Endodermal cell (in vitro differentiated cells): ENCODE results near the gene PTPN22. TPM values are rescaled to one million over a fixed set of nuclear protein-coding genes. Genes with fewer than 3 reads are reported as not detected.

ENCODE experiments used
- DNase-seq: peaks from one replicate; pipeline ENCODE4 v3.0.0-alpha.2; 2017
- H3K27ac ChIP-seq: 2 replicates; pipeline ENCODE4 v1.5.1; 2013; ENCODE audit warnings: mild to moderate bottlenecking, low read depth, low read length, moderate library complexity
- H3K27me3 ChIP-seq: 2 replicates; pipeline ENCODE4 v1.6.1; 2013; ENCODE audit warnings: mild to moderate bottlenecking, low read length, moderate library complexity; ENCODE audit not compliant: insufficient read depth, control insufficient read depth, poor library complexity, severe bottlenecking
- H3K36me3 ChIP-seq: 2 replicates; pipeline ENCODE4 v1.7.0; 2013; ENCODE audit warnings: mild to moderate bottlenecking, low read length, moderate library complexity; ENCODE audit not compliant: control insufficient read depth, insufficient read depth
- H3K4me1 ChIP-seq: one replicate; pipeline ENCODE4 v1.7.0; 2013; ENCODE audit warnings: low read length; ENCODE audit not compliant: control insufficient read depth, insufficient read depth
- H3K4me3 ChIP-seq: 2 replicates; pipeline ENCODE4 v1.5.1; 2013; ENCODE audit warnings: mild to moderate bottlenecking, low read length, moderate library complexity
- H3K9ac ChIP-seq: 2 replicates; pipeline ENCODE4 v1.6.1; 2013; ENCODE audit warnings: mild to moderate bottlenecking, low read length, moderate library complexity; ENCODE audit not compliant: poor library complexity, severe bottlenecking; ENCODE audit errors: extremely low read depth
- H3K9me3 ChIP-seq: 2 replicates; pipeline ENCODE4 v1.6.1; 2013; ENCODE audit warnings: mild to moderate bottlenecking, low read length, moderate library complexity; ENCODE audit not compliant: control insufficient read depth
- H3K27ac Mint-ChIP-seq: 2 replicates; pipeline ENCODE4 v1.8.0; 2020; ENCODE audit warnings: mixed read lengths
- H3K27me3 Mint-ChIP-seq: 2 replicates; pipeline ENCODE4 v1.8.0; 2021; ENCODE audit warnings: mild to moderate bottlenecking, mixed read lengths; ENCODE audit not compliant: insufficient read depth
- H3K36me3 Mint-ChIP-seq: 2 replicates; pipeline ENCODE4 v1.8.0; 2020; ENCODE audit warnings: low read depth, mixed read lengths
- H3K4me1 Mint-ChIP-seq: 2 replicates; pipeline ENCODE4 v1.8.0; 2020; ENCODE audit warnings: mixed read lengths
- H3K4me3 Mint-ChIP-seq: 2 replicates; pipeline ENCODE4 v1.8.0; 2020; ENCODE audit warnings: mild to moderate bottlenecking, moderate library complexity, mixed read lengths
- H3K9me3 Mint-ChIP-seq: 2 replicates; pipeline ENCODE4 v1.8.0; 2020; ENCODE audit warnings: mild to moderate bottlenecking, mixed read lengths
- WGBS, 2 experiments: methylation state at CpG; one replicate each; pipeline versions ENCODE4 v1.1.5 to v1.1.7; 2013; ENCODE audit warnings: missing lambda C conversion rate in 2 of 2, mixed read lengths in 1 of 2; ENCODE audit not compliant: insufficient coverage in 1 of 2, insufficient read length in 1 of 2; 5-methylcytosine and 5-hydroxymethylcytosine counted together
- total RNA-seq, 2 donors: library from RNA; stranded (reverse); fragmentation: NEBNext Ultra II Directional in 1 of 2; extraction: Animal tissue kit (Norgen Biotek cat#: 25700) in 1 of 2; gene quantifications; 2 replicates in 1 of 2; 3 replicates in 1 of 2; pipeline ENCODE4 v1.2.1, GENCODE V29; 2021
- TF ChIP-seq, protein P1 (sequence below): fragments of 200-600 bp; sonication (generic); conservative IDR thresholded peaks from 2 replicates; pipeline ENCODE4 v1.5.0; 2021; ENCODE audit warnings: antibody characterized with exemption, mild to moderate bottlenecking

PTPN22 gene
- total RNA-seq, 2 donors from 2014 or later = not detected

DNA sequence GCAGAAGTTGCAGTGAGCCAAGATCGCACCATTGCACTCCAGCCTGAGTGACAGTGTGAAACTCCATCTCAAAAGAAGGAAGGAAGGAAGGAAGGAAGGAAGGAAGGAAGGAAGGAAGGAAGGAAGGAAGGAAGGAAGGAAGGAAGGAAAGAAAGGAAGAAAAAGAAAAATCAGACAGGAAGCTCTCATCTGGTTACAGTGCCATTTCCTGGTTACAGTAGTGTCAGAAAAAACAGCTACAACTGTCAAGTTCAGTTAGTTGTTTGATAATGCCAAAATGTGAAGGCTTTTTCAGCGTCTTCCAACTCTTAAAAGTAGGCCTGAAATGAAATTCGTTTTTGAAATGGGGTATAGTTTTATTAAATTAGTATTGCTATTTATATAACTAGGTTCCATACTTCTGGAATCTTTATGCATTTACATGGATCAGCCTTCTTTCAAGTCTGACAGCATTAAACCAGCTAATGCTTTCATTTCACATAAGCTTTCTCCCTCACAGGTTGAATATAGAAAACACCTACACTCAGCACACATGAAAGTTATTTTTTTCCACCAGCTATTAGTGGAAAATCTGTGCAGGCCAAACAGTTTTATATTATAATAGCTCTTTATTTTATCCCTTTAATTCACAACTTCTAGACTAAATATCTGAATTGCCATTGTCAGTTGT lies 21.2 kb downstream of the PTPN22 start:
- H3K4me3 ChIP-seq = no peak overlapping the region
- no peaks in the 10 kb centered on the region for H3K27me3 ChIP-seq
- no peak overlapping the region for H3K27ac ChIP-seq
- Mint-ChIP-seq H3K27ac (no peak overlapping the region), H3K9me3 (peaks cover 17% of the 10 kb centered on the region), H3K36me3 (peaks cover 2% of the 10 kb centered on the region), H3K27me3 (no peaks in the 10 kb centered on the region), H3K4me3 (no peak overlapping the region), H3K4me1 (no peaks in the 10 kb centered on the region)
- TF ChIP-seq, protein P1, sequence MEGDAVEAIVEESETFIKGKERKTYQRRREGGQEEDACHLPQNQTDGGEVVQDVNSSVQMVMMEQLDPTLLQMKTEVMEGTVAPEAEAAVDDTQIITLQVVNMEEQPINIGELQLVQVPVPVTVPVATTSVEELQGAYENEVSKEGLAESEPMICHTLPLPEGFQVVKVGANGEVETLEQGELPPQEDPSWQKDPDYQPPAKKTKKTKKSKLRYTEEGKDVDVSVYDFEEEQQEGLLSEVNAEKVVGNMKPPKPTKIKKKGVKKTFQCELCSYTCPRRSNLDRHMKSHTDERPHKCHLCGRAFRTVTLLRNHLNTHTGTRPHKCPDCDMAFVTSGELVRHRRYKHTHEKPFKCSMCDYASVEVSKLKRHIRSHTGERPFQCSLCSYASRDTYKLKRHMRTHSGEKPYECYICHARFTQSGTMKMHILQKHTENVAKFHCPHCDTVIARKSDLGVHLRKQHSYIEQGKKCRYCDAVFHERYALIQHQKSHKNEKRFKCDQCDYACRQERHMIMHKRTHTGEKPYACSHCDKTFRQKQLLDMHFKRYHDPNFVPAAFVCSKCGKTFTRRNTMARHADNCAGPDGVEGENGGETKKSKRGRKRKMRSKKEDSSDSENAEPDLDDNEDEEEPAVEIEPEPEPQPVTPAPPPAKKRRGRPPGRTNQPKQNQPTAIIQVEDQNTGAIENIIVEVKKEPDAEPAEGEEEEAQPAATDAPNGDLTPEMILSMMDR = no peak
- DNase-seq = no peak
- H3K9ac ChIP-seq = no peak overlapping the region
- peaks cover 27% of the 10 kb centered on the region for H3K9me3 ChIP-seq
- H3K36me3 ChIP-seq = no peaks in the 10 kb centered on the region
- no peaks in the 10 kb centered on the region for H3K4me1 ChIP-seq
- WGBS, 2 experiments = 78 to 100% methylated on average over 1 to 3 of the region's 3 CpGs

DNA sequence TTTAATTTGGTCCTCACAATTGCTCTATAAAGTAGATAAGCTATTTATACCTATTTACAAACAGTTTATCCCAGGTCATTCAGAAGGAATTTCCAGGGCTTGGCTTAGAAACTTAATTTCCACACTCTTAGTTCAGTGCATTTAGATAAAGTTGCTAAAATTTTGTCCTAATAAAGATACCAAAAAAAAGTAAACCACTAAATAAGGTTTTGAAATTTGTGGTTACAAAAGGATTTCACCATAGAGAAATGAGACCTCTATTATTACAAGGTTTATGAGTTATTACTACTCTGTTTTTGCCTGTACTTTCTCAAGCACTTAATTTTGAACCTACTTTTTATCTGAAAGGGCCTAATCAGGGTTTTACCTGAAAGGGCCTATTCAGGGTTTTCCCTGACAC lies 22.4 kb downstream of the PTPN22 start:
- H3K27ac ChIP-seq = no peak overlapping the region
- Mint-ChIP-seq H3K27me3 (no peaks in the 10 kb centered on the region), H3K36me3 (peaks cover 2% of the 10 kb centered on the region), H3K4me3 (no peak overlapping the region), H3K27ac (no peak overlapping the region), H3K4me1 (no peaks in the 10 kb centered on the region), H3K9me3 (peaks cover 17% of the 10 kb centered on the region)
- H3K9ac ChIP-seq = no peak overlapping the region
- no peak for DNase-seq
- H3K36me3 ChIP-seq = no peaks in the 10 kb centered on the region
- H3K27me3 ChIP-seq = no peaks in the 10 kb centered on the region
- H3K9me3 ChIP-seq = peaks cover 27% of the 10 kb centered on the region
- TF ChIP-seq, protein P1 = no peak
- H3K4me3 ChIP-seq = no peak overlapping the region
- H3K4me1 ChIP-seq = no peaks in the 10 kb centered on the region

DNA sequence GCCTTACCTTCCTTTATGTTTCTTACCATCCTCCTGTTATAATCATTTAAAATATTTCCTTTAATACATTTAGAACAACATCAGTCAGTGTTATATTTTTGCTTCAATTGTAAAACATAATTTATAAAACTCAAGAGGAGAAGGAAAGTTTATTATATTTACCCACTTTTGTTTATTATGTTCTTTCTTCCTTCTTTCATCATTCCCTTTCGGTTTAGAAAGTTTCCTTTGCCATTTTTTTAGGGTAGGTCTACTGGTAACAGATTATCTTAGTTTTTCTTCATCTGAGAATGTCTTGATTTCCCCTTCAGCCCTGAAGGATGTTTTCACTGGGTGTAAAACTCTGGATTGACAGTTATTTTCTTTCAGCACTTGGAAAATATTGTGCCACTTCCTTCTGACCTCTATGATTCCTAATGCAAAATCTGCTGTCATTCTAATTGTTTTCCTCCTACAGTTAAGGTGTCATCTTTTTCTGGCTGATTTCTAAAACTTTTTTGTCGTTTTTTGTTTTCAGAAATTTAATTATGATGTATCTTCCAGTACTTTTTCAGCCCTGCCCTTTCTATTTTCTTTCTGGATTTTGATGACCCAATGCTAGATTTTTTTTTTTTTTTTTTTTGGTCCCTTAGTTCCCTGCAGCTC lies 25.0 kb downstream of the PTPN22 start:
- H3K27ac ChIP-seq = no peak overlapping the region
- DNase-seq = no peak
- H3K27me3 ChIP-seq = no peaks in the 10 kb centered on the region
- H3K9ac ChIP-seq = no peak overlapping the region
- TF ChIP-seq, protein P1 = no peak
- H3K9me3 Mint-ChIP-seq = peaks cover 29% of the 10 kb centered on the region
- no peaks in the 10 kb centered on the region for H3K4me1 ChIP-seq
- no peak overlapping the region for H3K27ac Mint-ChIP-seq
- H3K9me3 ChIP-seq = peaks cover 27% of the 10 kb centered on the region
- peaks cover 2% of the 10 kb centered on the region for H3K36me3 Mint-ChIP-seq
- H3K4me3 ChIP-seq = no peak overlapping the region
- H3K36me3 ChIP-seq = no peaks in the 10 kb centered on the region
- H3K27me3 Mint-ChIP-seq = no peaks in the 10 kb centered on the region
- no peak overlapping the region for H3K4me3 Mint-ChIP-seq
- 80 to 85% methylated on average over 1 to 2 of the region's 2 CpGs for WGBS, 2 experiments
- no peaks in the 10 kb centered on the region for H3K4me1 Mint-ChIP-seq
